HG03280 (cell line): Measurements from ENCODE around the gene NR6A1.

ENCODE experiments used
- ATAC-seq: cut with Tn5 transposase; IDR thresholded peaks from one replicate; pipeline ENCODE4 v1.9.1; 2021; ENCODE audit warnings: mild to moderate bottlenecking, moderate library complexity; ENCODE audit not compliant: unreplicated experiment

The NR6A1 gene

GRCh38 chr9:124797343-124798103 lies 26.4 kb upstream of the NR6A1 start:
- ATAC-seq = no peak

- ATAC-seq = no peak
These were observed 24.8 kb upstream of the NR6A1 start for GRCh38 chr9:124795881-124796431.

- ATAC-seq = no peak
These were observed 23.9 kb upstream of the NR6A1 start for GRCh38 chr9:124794902-124795491.

GRCh38 chr9:124793015-124793541 lies 22.0 kb upstream of the NR6A1 start:
- no peak for ATAC-seq

GRCh38 chr9:124792257-124793014 lies 21.3 kb upstream of the NR6A1 start:
- ATAC-seq = no peak

- ATAC-seq = no peak
These were observed 19.8 kb upstream of the NR6A1 start for GRCh38 chr9:124790801-124791505.

- ATAC-seq = no peak
These were observed 19.2 kb upstream of the NR6A1 start for GRCh38 chr9:124790301-124790700.

- ATAC-seq = no peak
These were observed 18.4 kb upstream of the NR6A1 start for GRCh38 chr9:124789531-124789930.

- no peak for ATAC-seq
These were observed 17.6 kb upstream of the NR6A1 start for GRCh38 chr9:124788542-124789217.

- ATAC-seq = no peak
These were observed 15.9 kb upstream of the NR6A1 start for GRCh38 chr9:124786881-124787573.

GRCh38 chr9:124784509-124784908 lies 13.4 kb upstream of the NR6A1 start:
- ATAC-seq = no peak

GRCh38 chr9:124783830-124784229 lies 12.7 kb upstream of the NR6A1 start:
- no peak for ATAC-seq

- no peak for ATAC-seq
These were observed 11.8 kb upstream of the NR6A1 start for GRCh38 chr9:124782661-124783574.

GRCh38 chr9:124781967-124782660 lies 11.0 kb upstream of the NR6A1 start:
- ATAC-seq = no peak

GRCh38 chr9:124780757-124781151 lies 9.6 kb upstream of the NR6A1 start:
- ATAC-seq = no peak

GRCh38 chr9:124780060-124780756 lies 9.1 kb upstream of the NR6A1 start:
- no peak for ATAC-seq

- no peak for ATAC-seq
These were observed 8.4 kb upstream of the NR6A1 start for GRCh38 chr9:124779368-124780059.
